Naive thymus-derived CD8-positive, alpha-beta T cell (primary cell): ENCODE results near the gene FAF2. TPM values are rescaled to one million over a fixed set of nuclear protein-coding genes. Genes with fewer than 3 reads are reported as not detected.

Source experiments
- ATAC-seq, 2 donors: fragments of 150-1000 bp; cut with Tn5 transposase in 1 of 2; sonication (Bioruptor Pico), chemical (Tn5 transposase) in 1 of 2; 1 replicate in 1 of 2; 2 replicates in 1 of 2; pipeline ENCODE4 v1.10.0; 2021; ENCODE audit warnings: mild to moderate bottlenecking in 2 of 2, moderate library complexity in 2 of 2
- POLR2A ChIA-PET: fragments of 350-600 bp; sonication (Branson Sonifier 250); formaldehyde crosslinking; loops from one replicate; lab custom pipeline; 2021; ENCODE audit warnings: antibody characterized with exemption; lab: Charles Lee
- DNase-seq, 10 donors: peaks; one replicate each; pipeline versions ENCODE4 v3.0.0 to v3.0.0-alpha.2; 2020 to 2022
- H3K27ac Mint-ChIP-seq, 10 donors: one replicate each; pipeline ENCODE4 v1.8.0; 2020 to 2022; ENCODE audit warnings: mild to moderate bottlenecking in 10 of 10, mixed read lengths in 10 of 10, moderate library complexity in 4 of 10, inconsistent platforms in 1 of 10
- H3K27me3 Mint-ChIP-seq, 5 donors: one replicate each; pipeline ENCODE4 v1.8.0; 2021 to 2022; ENCODE audit warnings: mixed read lengths in 5 of 5
- H3K36me3 Mint-ChIP-seq, 3 donors: one replicate each; pipeline ENCODE4 v1.8.0; 2020 to 2022; ENCODE audit warnings: mixed read lengths in 3 of 3, mild to moderate bottlenecking in 2 of 3, inconsistent platforms in 1 of 3
- H3K4me1 Mint-ChIP-seq, 4 donors: one replicate each; pipeline ENCODE4 v1.8.0; 2021 to 2022; ENCODE audit warnings: mixed read lengths in 4 of 4
- H3K4me3 Mint-ChIP-seq, 10 donors: one replicate each; pipeline ENCODE4 v1.8.0; 2020 to 2022; ENCODE audit warnings: mild to moderate bottlenecking in 10 of 10, mixed read lengths in 10 of 10, moderate library complexity in 6 of 10, inconsistent platforms in 1 of 10
- H3K9me3 Mint-ChIP-seq, 9 donors: one replicate each; pipeline ENCODE4 v1.8.0; 2020 to 2022; ENCODE audit warnings: mixed read lengths in 9 of 9, mild to moderate bottlenecking in 3 of 9, inconsistent platforms in 1 of 9, moderate library complexity in 1 of 9
- polyA plus RNA-seq, 3 donors: library from polyadenylated mRNA; unstranded; fragments of 300-500 nt; fragmentation: Illumina TruSeq; gene quantifications; one replicate each; pipeline ENCODE4 v1.2.3, GENCODE V29; 2021
- total RNA-seq, 8 experiments: library from RNA in 2 of 8; stranded (reverse) in 2 of 8; gene quantifications; one replicate each; pipeline ENCODE4 v1.2.3 and lab custom pipeline; 2021 to 2026

FAF2 gene
- total and polyA plus RNA-seq, 5 experiments from 2014 or later = 9.5 to 37.8 (median 12.0) TPM

GRCh38 chr5:176541338-176542134 is 93.4 kb downstream of the FAF2 start:
- Mint-ChIP-seq H3K4me1 (peaks cover 47 to 74% (median 70%) of the 10 kb centered on the region in 4 donors), H3K27ac (peak overlapping the region; percentile 95 to 100 (median 98)), H3K36me3 (no peaks in the 10 kb centered on the region), H3K27me3 (no peaks in the 10 kb centered on the region), H3K4me3 (peak overlapping the region; percentile 86 to 94 (median 91)), H3K9me3 (no peaks in the 10 kb centered on the region)
- peak; percentile 9 to 12 for ATAC-seq
- POLR2A ChIA-PET = interaction anchor here (3.4 to 18.0 kb wide), 5 partner anchors 11 to 153 kb away, joined by 21 to 531 read pairs (median 30); partner anchors contain the start of genes CDHR2, CLTB, FAF2 and HIGD2A
- DNase-seq = peak in 9 of 10 donors; percentile 56 to 83 (median 68)

- DNase-seq (peak; percentile 53 to 80 (median 65)), ATAC-seq (peak in 1 of 2 donors; percentile 6)
- Mint-ChIP-seq H3K36me3 (no peaks in the 10 kb centered on the region), H3K4me1 (peaks cover 47 to 77% (median 70%) of the 10 kb centered on the region in 4 donors), H3K9me3 (no peaks in the 10 kb centered on the region), H3K27ac (peak overlapping the region; percentile 95 to 100 (median 98)), H3K4me3 (peak overlapping the region; percentile 86 to 94 (median 91)), H3K27me3 (no peaks in the 10 kb centered on the region)
- POLR2A ChIA-PET = interaction anchor here (1.0 to 18.0 kb wide), 7 partner anchors 11 to 180 kb away, joined by 3 to 531 read pairs (median 28); partner anchors contain the start of genes CDHR2, CLTB, FAF2 and HIGD2A
Measured at GRCh38 chr5:176542135-176542595, 94.0 kb downstream of the FAF2 start.

- peaks cover 51 to 83% (median 76%) of the 10 kb centered on the region in 4 donors for H3K4me1 Mint-ChIP-seq
- peak overlapping the region; percentile 95 to 100 (median 98) for H3K27ac Mint-ChIP-seq
- peak overlapping the region; percentile 88 to 95 (median 92) for H3K4me3 Mint-ChIP-seq
- H3K9me3 Mint-ChIP-seq = no peaks in the 10 kb centered on the region
- POLR2A ChIA-PET = interaction anchor here (0.6 to 18.0 kb wide), 11 partner anchors 10 to 181 kb away, joined by 3 to 531 read pairs (median 15); partner anchors contain the start of genes CDHR2, CLTB, FAF2 and HIGD2A
- H3K36me3 Mint-ChIP-seq = no peaks in the 10 kb centered on the region
- ATAC-seq = peak; percentile 15 to 32
- DNase-seq = peak in 4 of 10 donors; percentile 32 to 51 (median 40)
- no peaks in the 10 kb centered on the region for H3K27me3 Mint-ChIP-seq
Measured at GRCh38 chr5:176542596-176543427, 94.6 kb downstream of the FAF2 start.

GRCh38 chr5:176543428-176544182 is 95.4 kb downstream of the FAF2 start:
- Mint-ChIP-seq H3K4me3 (peak overlapping the region; percentile 86 to 96 (median 94)), H3K36me3 (no peaks in the 10 kb centered on the region), H3K9me3 (no peaks in the 10 kb centered on the region), H3K27me3 (no peaks in the 10 kb centered on the region), H3K4me1 (peaks cover 47 to 80% (median 72%) of the 10 kb centered on the region in 4 donors), H3K27ac (peak overlapping the region; percentile 89 to 99 (median 96))
- POLR2A ChIA-PET = interaction anchor here (0.5 to 18.0 kb wide), 13 partner anchors 9 to 769 kb away, joined by 3 to 531 read pairs (median 5); partner anchors contain the start of genes CDHR2, CLTB, FAF2 and HIGD2A
- peak; percentile 64 to 84 (median 72) for DNase-seq
- ATAC-seq = peak; percentile 67 to 68

- Mint-ChIP-seq H3K9me3 (no peaks in the 10 kb centered on the region), H3K27me3 (no peaks in the 10 kb centered on the region), H3K4me3 (peak overlapping the region in 7 of 10 donors; percentile 18 to 96 (median 94)), H3K4me1 (peaks cover 38 to 69% (median 62%) of the 10 kb centered on the region in 4 donors), H3K27ac (peak overlapping the region in 9 of 10 donors; percentile 75 to 98 (median 91)), H3K36me3 (no peaks in the 10 kb centered on the region)
- POLR2A ChIA-PET = interaction anchor here (2.9 to 18.0 kb wide), 3 partner anchors 8 to 29 kb away, joined by 15 to 531 read pairs (median 346); partner anchors contain the start of gene CDHR2
- ATAC-seq (no peak), DNase-seq (no peak)
Measured at GRCh38 chr5:176545388-176545736, 97.2 kb downstream of the FAF2 start.

- peak overlapping the region in 9 of 10 donors; percentile 19 to 97 (median 91) for H3K27ac Mint-ChIP-seq
- H3K4me1 Mint-ChIP-seq = peaks cover 36 to 69% (median 60%) of the 10 kb centered on the region in 4 donors
- no peak for ATAC-seq
- peak overlapping the region in 5 of 10 donors; percentile 12 to 96 (median 36) for H3K4me3 Mint-ChIP-seq
- no peaks in the 10 kb centered on the region for H3K27me3 Mint-ChIP-seq
- H3K36me3 Mint-ChIP-seq = no peaks in the 10 kb centered on the region
- DNase-seq = peak in 1 of 10 donors; percentile 55
- POLR2A ChIA-PET = interaction anchor here (18.0 kb wide), 1 partner anchor 19 kb away, joined by 531 read pairs; no protein-coding TSS in a partner anchor
- H3K9me3 Mint-ChIP-seq = no peaks in the 10 kb centered on the region
Measured at GRCh38 chr5:176545737-176546509, 97.7 kb downstream of the FAF2 start.

- Mint-ChIP-seq H3K4me1 (peaks cover 29 to 68% (median 55%) of the 10 kb centered on the region in 4 donors), H3K27me3 (no peaks in the 10 kb centered on the region), H3K36me3 (no peaks in the 10 kb centered on the region), H3K9me3 (no peaks in the 10 kb centered on the region), H3K4me3 (no peak overlapping the region), H3K27ac (peak overlapping the region; percentile 65 to 87 (median 82))
- peak in 1 of 2 donors; percentile 29 for ATAC-seq
- POLR2A ChIA-PET = interaction anchor here (0.6 to 13.3 kb wide), 4 partner anchors 10 to 131 kb away, joined by 3 to 346 read pairs (median 4); partner anchors contain the start of gene RNF44
- DNase-seq = peak in 2 of 10 donors; percentile 31 to 32
Measured at GRCh38 chr5:176547802-176548201, 99.6 kb downstream of the FAF2 start.

- Mint-ChIP-seq H3K9me3 (no peaks in the 10 kb centered on the region), H3K4me1 (peaks cover 38 to 79% (median 63%) of the 10 kb centered on the region in 4 donors), H3K36me3 (no peaks in the 10 kb centered on the region), H3K27me3 (no peaks in the 10 kb centered on the region), H3K27ac (peak within 1 kb of the TSS; percentile 76 to 88 (median 83)), H3K4me3 (peak within 1 kb of the TSS in 4 of 10 donors; percentile 14 to 70 (median 56))
- DNase-seq (no peak), ATAC-seq (no peak)
- POLR2A ChIA-PET = interaction anchor here (0.6 to 13.3 kb wide), 6 partner anchors 11 to 799 kb away, joined by 3 to 346 read pairs (median 4); partner anchors contain the start of gene RNF44
Measured at GRCh38 chr5:176548967-176549444, 100.8 kb downstream of the FAF2 start, which contains the start of gene CDHR2. Gene CDHR2, plus strand, starts transcription at chr5:176549342. Its CDS starts 16,011 bp downstream, at chr5:176565353.

GRCh38 chr5:176549871-176550270 is 101.7 kb downstream of the FAF2 start:
- no peak for ATAC-seq
- Mint-ChIP-seq H3K4me1 (peaks cover 32 to 81% (median 63%) of the 10 kb centered on the region in 4 donors), H3K9me3 (no peaks in the 10 kb centered on the region), H3K4me3 (peak overlapping the region in 1 of 10 donors; percentile 14), H3K36me3 (no peaks in the 10 kb centered on the region), H3K27me3 (no peaks in the 10 kb centered on the region), H3K27ac (peak overlapping the region in 9 of 10 donors; percentile 31 to 88 (median 81))
- no peak for DNase-seq
- POLR2A ChIA-PET = interaction anchor here (0.6 to 13.3 kb wide), 5 partner anchors 12 to 799 kb away, joined by 4 to 346 read pairs (median 5); partner anchors contain the start of gene RNF44

- Mint-ChIP-seq H3K36me3 (no peaks in the 10 kb centered on the region), H3K9me3 (no peaks in the 10 kb centered on the region), H3K4me3 (peak overlapping the region; percentile 7 to 70 (median 52)), H3K4me1 (peaks cover 34 to 81% (median 63%) of the 10 kb centered on the region in 4 donors), H3K27me3 (no peaks in the 10 kb centered on the region), H3K27ac (peak overlapping the region; percentile 75 to 88 (median 84))
- DNase-seq (peak in 1 of 10 donors; percentile 54), ATAC-seq (peak in 1 of 2 donors; percentile 50)
- POLR2A ChIA-PET = interaction anchor here (1.4 to 13.3 kb wide), 4 partner anchors 12 to 26 kb away, joined by 4 to 346 read pairs (median 6); partner anchors contain the start of gene RNF44
Measured at GRCh38 chr5:176550275-176550831, 102.2 kb downstream of the FAF2 start.
